GM23248 (cell line): ENCODE data around the gene EIF1.

Experiments
- EZH2 ChIP-seq: fragments of 200-600 bp; sonication (generic); IDR thresholded peaks from 2 replicates; pipeline ENCODE4 v1.6.1; 2018; ENCODE audit warnings: antibody characterized with exemption, mild to moderate bottlenecking; ENCODE audit not compliant: insufficient read depth, poor library complexity, severe bottlenecking
- EZH2phosphoT487 ChIP-seq: fragments of 200-600 bp; sonication (generic); IDR thresholded peaks from 2 replicates; pipeline ENCODE4 v1.6.1; 2018; ENCODE audit warnings: antibody characterized with exemption, moderate library complexity, mild to moderate bottlenecking, low read depth; ENCODE audit not compliant: insufficient read depth

DNA sequence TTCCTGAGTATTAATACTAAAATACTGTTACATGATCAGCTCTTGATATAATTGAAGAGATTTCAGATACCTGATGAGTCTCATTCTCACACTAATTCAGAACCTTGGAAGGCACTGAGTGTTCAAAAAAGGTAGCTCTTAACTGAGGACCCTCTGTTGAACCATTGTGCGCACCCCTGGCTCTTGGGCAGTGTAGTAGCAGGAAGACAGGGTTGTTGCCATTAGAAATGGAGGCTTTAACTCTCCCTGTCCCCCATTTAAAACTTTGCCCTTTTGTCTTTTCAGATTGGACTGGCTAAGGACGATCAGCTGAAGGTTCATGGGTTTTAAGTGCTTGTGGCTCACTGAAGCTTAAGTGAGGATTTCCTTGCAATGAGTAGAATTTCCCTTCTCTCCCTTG lies 1.8 kb downstream of the EIF1 start:
- TF ChIP-seq EZH2 (no peak), EZH2phosphoT487 (no peak)
